Measurements from ENCODE around the gene IL23A.

Gene IL23A

GRCh38 chr12:56374726-56375597, 36.3 kb downstream of the IL23A start:
- Histone ChIP-seq H4K20me1 (ENCODE audit: control insufficient read depth, insufficient read depth, low read depth, low read length) (no peaks in the 10 kb centered on the region), H3K27ac (ENCODE audit: low read depth, low read length) (peak overlapping the region; percentile 96), H3F3A (ENCODE audit: control insufficient read depth, insufficient read depth) (peaks cover 48% of the 10 kb centered on the region), H3K9me3 (ENCODE audit: control insufficient read depth, insufficient read depth, low read length) (peaks cover 13% of the 10 kb centered on the region; the same call in 1 of the 2 replicates), H3K36me3 (ENCODE audit: control insufficient read depth, low read length) (peaks cover 5% of the 10 kb centered on the region; the same call in 1 of the 2 replicates), H3K9me2 (replicated peaks; ENCODE audit: control insufficient read depth, low read length) (no peaks in the 10 kb centered on the region), H3K4me3 (ENCODE audit: low read length) (peak overlapping the region; percentile 56), H3K4me2 (ENCODE audit: low read length) (peak overlapping the region; percentile 70), H3K79me2 (ENCODE audit: control insufficient read depth, low read length) (no peaks in the 10 kb centered on the region), H3K27me3 (ENCODE audit: control insufficient read depth, low read length) (no peaks in the 10 kb centered on the region), H3K4me1 (ENCODE audit: control insufficient read depth, low read length) (peaks cover 65% of the 10 kb centered on the region)
- TF ChIP-seq CTCF (IDR thresholded peaks at IDR 0.05; ENCODE audit: low read depth, low read length, poor library complexity, severe bottlenecking) (no peak), EZH2phosphoT487 (IDR thresholded peaks at IDR 0.05; ENCODE audit: borderline replicate concordance, low read length) (no peak)

DNA sequence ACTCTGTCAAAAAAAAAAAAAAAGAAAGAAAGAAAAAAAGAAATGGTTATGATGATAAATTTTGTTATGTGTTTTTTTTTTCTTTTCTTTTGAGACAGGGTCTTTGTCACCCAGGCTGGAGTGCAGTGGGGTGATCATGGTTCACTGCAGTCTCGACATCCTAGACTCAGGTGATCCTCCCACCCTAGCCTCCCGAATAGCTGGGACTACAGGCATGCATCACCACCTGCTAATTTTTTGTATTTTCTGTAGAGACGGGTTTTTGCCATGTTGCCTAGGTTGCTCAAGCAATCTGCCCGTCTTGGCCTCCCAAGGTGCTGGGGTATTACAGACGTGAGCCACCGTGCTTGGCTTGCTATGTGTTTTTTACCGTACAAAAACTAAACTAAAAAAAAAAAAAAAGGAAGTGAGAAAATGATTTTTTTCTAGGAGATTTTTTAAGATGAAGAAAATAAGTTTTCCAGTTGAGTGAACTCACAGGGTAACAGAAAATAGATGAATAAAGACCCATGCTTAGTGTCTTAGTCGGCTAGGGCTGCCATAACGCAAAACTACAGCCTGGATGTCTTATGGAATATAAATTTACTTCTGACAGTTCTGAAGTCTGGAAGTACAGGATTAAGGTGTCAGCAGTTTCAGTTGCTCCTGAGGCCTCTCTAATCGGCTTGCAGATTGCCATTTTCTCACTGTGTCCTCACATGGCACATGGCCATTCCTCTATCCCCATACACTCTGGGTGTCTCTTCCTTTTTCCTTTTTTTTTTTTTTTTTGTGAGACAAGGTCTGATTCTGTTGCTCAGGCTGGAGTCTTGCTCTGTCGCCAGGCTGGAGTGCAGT, 37.1 kb downstream of the IL23A start:
- H3K4me3 ChIP-seq (ENCODE audit: low read length) = peak overlapping the region; percentile 56
- no peaks in the 10 kb centered on the region for H3K79me2 ChIP-seq (ENCODE audit: control insufficient read depth, low read length)
- H4K20me1 ChIP-seq (ENCODE audit: control insufficient read depth, insufficient read depth, low read depth, low read length) = no peaks in the 10 kb centered on the region
- TF ChIP-seq CTCF (IDR thresholded peaks at IDR 0.05; ENCODE audit: low read depth, low read length, poor library complexity, severe bottlenecking) (no peak), EZH2phosphoT487 (IDR thresholded peaks at IDR 0.05; ENCODE audit: borderline replicate concordance, low read length) (no peak)
- no peaks in the 10 kb centered on the region for H3K27me3 ChIP-seq (ENCODE audit: control insufficient read depth, low read length)
- H3K36me3 ChIP-seq (ENCODE audit: control insufficient read depth, low read length) = peaks cover 5% of the 10 kb centered on the region; the same call in 1 of the 2 replicates
- H3K4me1 ChIP-seq (ENCODE audit: control insufficient read depth, low read length) = peaks cover 72% of the 10 kb centered on the region
- peak overlapping the region; percentile 70 for H3K4me2 ChIP-seq (ENCODE audit: low read length)
- H3K9me3 ChIP-seq (ENCODE audit: control insufficient read depth, insufficient read depth, low read length) = peaks cover 13% of the 10 kb centered on the region; the same call in 1 of the 2 replicates
- H3F3A ChIP-seq (ENCODE audit: control insufficient read depth, insufficient read depth) = peaks cover 46% of the 10 kb centered on the region
- no peaks in the 10 kb centered on the region for H3K9me2 ChIP-seq (replicated peaks; ENCODE audit: control insufficient read depth, low read length)
- peak overlapping the region; percentile 96 for H3K27ac ChIP-seq (ENCODE audit: low read depth, low read length)

- Histone ChIP-seq H3K79me2 (ENCODE audit: control insufficient read depth, low read length) (no peaks in the 10 kb centered on the region), H3K4me1 (ENCODE audit: control insufficient read depth, low read length) (peaks cover 74% of the 10 kb centered on the region), H3K9me2 (replicated peaks; ENCODE audit: control insufficient read depth, low read length) (no peaks in the 10 kb centered on the region), H3K36me3 (ENCODE audit: control insufficient read depth, low read length) (peaks cover 5% of the 10 kb centered on the region; the same call in 1 of the 2 replicates), H3F3A (ENCODE audit: control insufficient read depth, insufficient read depth) (peaks cover 36% of the 10 kb centered on the region), H3K9me3 (ENCODE audit: control insufficient read depth, insufficient read depth, low read length) (peaks cover 13% of the 10 kb centered on the region; the same call in 1 of the 2 replicates), H3K4me3 (ENCODE audit: low read length) (peak overlapping the region; percentile 56), H4K20me1 (ENCODE audit: control insufficient read depth, insufficient read depth, low read depth, low read length) (no peaks in the 10 kb centered on the region), H3K4me2 (ENCODE audit: low read length) (peak overlapping the region; percentile 70), H3K27ac (ENCODE audit: low read depth, low read length) (peak overlapping the region; percentile 96), H3K27me3 (ENCODE audit: control insufficient read depth, low read length) (no peaks in the 10 kb centered on the region)
- TF ChIP-seq CTCF (IDR thresholded peaks at IDR 0.05; ENCODE audit: low read depth, low read length, poor library complexity, severe bottlenecking) = no peak
- no peak for TF ChIP-seq EZH2phosphoT487 (IDR thresholded peaks at IDR 0.05; ENCODE audit: borderline replicate concordance, low read length)
Observed at GRCh38 chr12:56377310-56377988, 38.8 kb downstream of the IL23A start.
